GM18499 (cell line): ENCODE data around the gene ADK.
"Not testable (repeated sequence)": the region's sequence is repeated elsewhere in the genome, so short reads cannot be mapped to it uniquely, and the experiment has no call there.

Experiments
- ATAC-seq: cut with Tn5 transposase; IDR thresholded peaks from one replicate; pipeline ENCODE4 v1.9.1; 2021; ENCODE audit warnings: moderate number of reproducible peaks; ENCODE audit not compliant: insufficient read depth, unreplicated experiment

The ADK gene

GRCh38 chr10:74289951-74290350, 138.9 kb downstream of the ADK start:
- ATAC-seq: no peak

DNA sequence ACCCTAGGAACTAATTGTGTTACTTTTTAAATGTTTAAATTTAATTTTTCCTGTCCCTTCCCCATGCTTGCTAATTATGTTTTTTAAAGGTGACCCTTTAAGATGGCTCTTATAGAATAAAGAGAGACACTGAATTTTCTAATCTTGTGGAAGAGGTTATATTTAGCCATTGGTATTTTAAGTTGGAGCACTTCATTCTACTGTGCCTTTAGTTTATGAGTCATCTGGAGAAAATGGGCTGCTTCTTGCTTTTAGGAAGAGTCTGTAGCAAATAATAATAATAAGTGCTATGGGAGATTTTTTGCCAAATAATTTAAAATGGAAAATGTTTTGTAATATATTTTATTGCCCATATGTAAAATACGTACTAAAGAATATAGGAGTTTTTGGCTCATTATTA, 139.7 kb downstream of the ADK start:
- no peak for ATAC-seq

DNA sequence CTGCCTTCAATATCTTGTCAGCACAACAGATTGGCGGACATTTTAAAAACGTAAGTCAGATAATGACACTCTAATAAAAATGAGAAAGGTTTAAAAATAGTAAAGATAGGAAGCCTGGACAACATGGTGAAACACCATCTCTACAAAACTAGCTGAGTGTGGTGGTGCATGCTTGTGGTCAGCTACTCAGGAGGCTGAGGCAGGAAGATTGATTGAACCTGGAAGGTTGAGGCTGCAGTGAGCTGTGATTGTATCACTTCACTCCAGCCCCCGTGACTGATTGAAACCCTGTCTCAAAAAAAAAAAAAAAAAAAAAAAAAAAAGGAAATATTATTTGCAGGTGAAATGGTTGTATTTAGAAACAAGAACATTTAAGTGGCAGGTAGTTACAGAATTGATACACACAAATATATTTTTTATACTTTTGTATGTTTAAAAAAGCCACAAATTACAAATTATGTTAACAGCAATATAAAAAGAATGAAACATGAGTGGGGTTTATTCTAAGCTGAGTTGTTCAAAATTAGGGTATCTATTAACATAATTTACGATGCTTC, 141.9 kb downstream of the ADK start:
- ATAC-seq: no peak

GRCh38 chr10:74293686-74294371, 142.8 kb downstream of the ADK start:
- ATAC-seq: no peak

- ATAC-seq: no peak
Measured at GRCh38 chr10:74297389-74298080, 146.5 kb downstream of the ADK start.

- ATAC-seq: not testable (repeated sequence)
Measured at GRCh38 chr10:74300074-74300621, 149.1 kb downstream of the ADK start.

DNA sequence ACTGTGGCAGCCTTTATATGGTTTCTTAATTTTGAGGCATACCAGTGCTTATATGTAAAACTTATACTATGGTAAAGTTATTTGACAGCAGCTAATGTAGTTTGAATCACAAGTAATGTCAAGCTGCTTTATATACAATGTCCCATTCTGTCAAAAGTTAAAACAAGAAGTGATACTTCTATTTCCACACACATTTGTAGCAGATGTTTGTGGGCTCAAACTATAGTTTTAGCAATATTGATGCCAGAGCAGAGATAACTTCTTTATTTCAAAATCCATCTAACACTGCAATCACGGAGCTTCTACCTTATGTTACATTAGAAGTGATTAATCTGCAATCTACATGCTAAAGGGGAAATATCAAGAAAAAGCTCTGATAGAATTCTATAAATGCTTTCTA, 149.6 kb downstream of the ADK start:
- no peak for ATAC-seq

- no peak for ATAC-seq
Measured at GRCh38 chr10:74305730-74306129, 154.7 kb downstream of the ADK start.

DNA sequence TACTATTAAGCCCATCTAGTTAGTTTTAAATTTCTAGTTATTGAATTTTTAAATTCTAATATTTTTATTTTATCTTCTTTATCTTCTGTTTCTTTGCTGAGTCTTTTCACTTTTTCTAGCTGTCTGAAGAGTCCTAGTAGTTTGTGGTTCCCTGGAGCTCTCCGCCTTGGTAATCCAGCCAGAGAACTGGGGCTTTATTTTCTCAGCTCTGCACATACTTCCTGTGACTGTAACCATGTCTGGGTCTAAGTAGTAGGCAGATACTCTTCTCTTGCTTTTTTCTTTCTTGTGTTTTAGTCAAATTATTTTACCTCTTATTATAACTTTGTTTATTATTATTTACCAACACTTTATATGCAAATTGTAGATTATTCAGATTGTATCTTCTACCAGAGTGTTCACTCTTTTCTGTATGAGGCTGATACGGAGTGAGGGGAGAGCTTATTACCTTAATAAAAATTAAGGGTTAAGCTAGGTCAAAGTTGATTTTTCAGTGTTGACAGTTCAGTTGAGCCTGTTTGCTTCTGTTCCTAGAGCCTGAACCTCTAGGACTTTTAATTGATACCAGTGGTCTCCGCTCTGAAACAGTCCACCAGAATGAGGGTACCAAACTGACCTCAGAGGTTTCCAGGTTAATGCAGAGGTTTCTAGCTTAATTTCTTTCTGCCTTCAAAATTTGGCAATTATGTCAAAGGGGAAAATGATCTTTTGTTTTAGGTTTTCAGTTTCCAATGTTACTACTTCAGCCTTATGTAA, 155.4 kb downstream of the ADK start:
- no peak for ATAC-seq

DNA sequence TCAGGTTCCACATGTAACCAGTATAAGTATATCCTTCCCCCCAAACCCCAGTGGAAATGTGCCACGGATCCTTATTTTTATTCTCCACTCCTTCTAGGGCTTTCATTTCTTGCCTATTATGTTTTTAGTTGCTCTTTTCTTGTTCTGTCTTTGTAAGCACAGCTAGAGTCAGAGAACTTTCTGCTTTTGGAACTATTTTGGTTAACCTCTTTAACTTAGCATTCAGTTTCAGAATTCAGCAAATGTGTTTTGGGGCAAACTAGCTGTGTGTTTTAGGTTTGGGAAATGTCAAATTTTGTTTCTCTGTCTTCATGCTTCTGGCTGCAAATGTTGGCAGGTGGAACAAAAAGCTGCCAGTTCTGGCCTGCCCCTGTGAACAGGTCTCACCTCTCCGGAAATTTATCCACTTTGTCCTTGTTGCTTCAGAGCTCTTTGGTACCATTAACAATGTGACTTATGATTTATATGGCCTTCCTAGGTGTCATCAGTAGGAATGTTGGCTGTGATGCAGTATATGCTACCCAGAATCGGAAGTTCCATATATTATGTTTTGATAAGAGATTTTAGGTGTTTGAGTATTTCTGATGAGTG, 156.1 kb downstream of the ADK start:
- ATAC-seq: no peak

GRCh38 chr10:74310652-74311257, 159.7 kb downstream of the ADK start:
- no peak for ATAC-seq

DNA sequence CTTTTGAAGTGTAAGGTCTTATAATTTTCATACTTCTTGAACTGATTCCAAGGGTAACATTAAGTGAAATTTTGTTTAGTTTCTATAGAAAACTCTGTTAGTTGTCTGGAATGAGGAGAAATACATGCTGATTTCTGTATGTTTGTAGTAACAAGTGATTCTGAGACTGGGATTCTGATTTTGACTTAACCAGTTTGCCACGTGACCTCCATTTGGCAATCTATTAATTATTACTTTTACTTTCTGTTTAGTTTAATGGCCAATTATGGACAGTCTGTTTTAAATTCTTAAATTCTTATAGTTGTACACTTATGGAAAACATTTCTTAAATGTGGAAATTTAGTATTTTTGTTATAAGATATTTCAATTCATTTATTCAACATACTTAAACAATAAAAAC, 163.1 kb downstream of the ADK start:
- no peak for ATAC-seq

- ATAC-seq: no peak
Measured at GRCh38 chr10:74320026-74320425, 169.0 kb downstream of the ADK start.

- no peak for ATAC-seq
Measured at GRCh38 chr10:74320717-74321116, 169.7 kb downstream of the ADK start.

DNA sequence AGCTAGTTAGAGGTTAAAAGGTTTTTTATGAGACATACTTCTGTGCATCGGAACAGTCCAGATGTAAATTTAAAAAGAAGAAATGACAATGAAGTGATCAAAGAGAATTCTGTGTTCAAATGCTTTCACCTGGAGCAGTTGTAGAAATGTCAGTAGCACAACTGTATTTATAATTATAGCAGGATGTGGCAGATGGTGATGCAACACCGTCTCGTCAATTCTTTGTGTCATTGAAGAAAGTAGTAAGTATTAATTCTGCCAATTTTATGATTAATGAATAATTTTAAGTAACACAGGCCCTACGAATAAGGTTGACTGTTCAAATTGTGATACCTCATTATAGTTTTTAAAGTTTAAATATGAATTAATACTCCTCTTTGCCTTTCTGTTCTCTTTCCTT, 171.1 kb downstream of the ADK start:
- no peak for ATAC-seq

DNA sequence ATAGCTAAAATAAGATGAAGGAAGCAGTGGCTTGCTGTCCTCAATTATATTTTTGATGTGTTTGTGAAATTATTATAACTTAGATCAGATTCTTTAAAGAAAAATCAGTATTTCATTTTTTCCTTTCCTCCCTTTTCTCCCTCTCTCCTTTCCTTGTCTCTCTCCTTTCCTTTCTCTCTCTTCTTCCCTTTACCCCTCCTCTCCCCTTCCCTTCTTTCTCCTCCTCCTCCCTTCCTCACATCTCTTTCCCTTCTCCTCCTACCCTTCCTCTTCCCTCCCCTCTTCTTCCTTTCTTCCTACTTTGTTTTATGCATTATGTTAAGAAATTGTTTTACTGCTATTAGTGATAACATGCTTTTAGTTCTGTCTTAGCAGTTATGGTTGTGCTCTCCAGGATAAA, 171.5 kb downstream of the ADK start:
- ATAC-seq: no peak

DNA sequence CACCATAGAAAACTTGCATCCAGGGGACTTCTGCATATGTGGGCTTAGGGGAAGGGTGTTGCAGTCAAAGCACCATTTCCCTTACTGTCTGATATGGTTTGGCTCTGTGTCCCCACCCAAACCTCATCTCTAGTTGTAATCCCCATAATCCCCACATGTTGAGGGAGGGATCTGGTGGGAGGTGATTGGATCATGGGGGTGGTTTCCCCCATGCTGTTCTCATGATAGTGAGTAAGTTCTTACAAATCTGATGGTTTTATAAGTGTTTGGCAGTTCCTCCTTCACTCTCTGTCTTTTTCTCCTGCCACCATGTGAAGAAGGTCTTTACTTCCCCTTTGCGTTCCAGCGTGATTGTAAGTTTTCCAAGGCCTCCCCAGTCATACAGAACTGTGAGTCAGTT, 177.4 kb downstream of the ADK start:
- ATAC-seq: no peak

GRCh38 chr10:74329873-74330272, 178.9 kb downstream of the ADK start:
- no peak for ATAC-seq

GRCh38 chr10:74330646-74331045, 179.6 kb downstream of the ADK start:
- no peak for ATAC-seq

- no peak for ATAC-seq
Measured at GRCh38 chr10:74332398-74332797, 181.4 kb downstream of the ADK start.
